Measurements from ENCODE around the gene CDH23. TPM values are rescaled to one million over a fixed set of nuclear protein-coding genes. Genes with fewer than 3 reads are reported as not detected.

Gene CDH23
- polyA plus RNA-seq, 1 donor (not counting 4 experiments of a cell fraction or from before 2014, with no cell fraction given): 0.01 TPM

GRCh38 chr10:71378336-71379117 is 18.2 kb upstream of the CDH23 start:
- H3K4me2 ChIP-seq (ENCODE audit: control insufficient read depth, extremely low read depth, insufficient read depth, low read depth, low read length): no peak overlapping the region
- H3K9me1 ChIP-seq (ENCODE audit: control insufficient read depth, extremely low read depth, insufficient read depth, low read length): no peaks in the 10 kb centered on the region
- no peak overlapping the region for H2AFZ ChIP-seq (ENCODE audit: control insufficient read depth, low read length)
- no peaks in the 10 kb centered on the region for H3K9me3 ChIP-seq (ENCODE audit: control insufficient read depth, low read depth, low read length)
- no peaks in the 10 kb centered on the region for H3K4me1 ChIP-seq (ENCODE audit: control insufficient read depth, extremely low read depth, insufficient read depth, low read length)
- dilution Hi-C loops (cut with MboI; ENCODE audit: extremely low pct_ligation_motif_present, low sequenced_read_pairs): no loop called here
- H3K4me3 ChIP-seq (ENCODE audit: control insufficient read depth in 2 of 3, extremely low read depth in 1 of 3, insufficient read depth in 2 of 3, low read depth in 1 of 3, low read length in 3 of 3): no peak overlapping the region
- no peaks in the 10 kb centered on the region for H3K36me3 ChIP-seq (ENCODE audit: control insufficient read depth in 2 of 2, extremely low read depth in 1 of 2, insufficient read depth in 2 of 2, low read length in 2 of 2)
- H3K27me3 ChIP-seq (ENCODE audit: control insufficient read depth, extremely low read depth, insufficient read depth, low read length): peaks cover 11% of the 10 kb centered on the region
- DNase-seq (ENCODE audit: low read depth, low spot score) (no peak), FAIRE-seq (no peak)
- H3K27ac ChIP-seq (ENCODE audit: control insufficient read depth, insufficient read depth, low read length): no peak overlapping the region
- TF ChIP-seq EZH2 (IDR thresholded peaks at IDR 0.05; ENCODE audit: low read length) (no peak), CTCF (optimal IDR thresholded peaks at IDR 0.05 in 1 of 3, IDR thresholded peaks at IDR 0.05 in 1 of 3, conservative IDR thresholded peaks at IDR 0.05 in 1 of 3; ENCODE audit: extremely low read depth in 1 of 3, insufficient read depth in 2 of 3, low read length in 3 of 3) (no peak)
- no peak overlapping the region for H3K9ac ChIP-seq (ENCODE audit: control insufficient read depth, extremely low read depth, insufficient read depth, low read length)
- no peaks in the 10 kb centered on the region for H4K20me1 ChIP-seq (ENCODE audit: control insufficient read depth, extremely low read depth, insufficient read depth, low read length)
- no peaks in the 10 kb centered on the region for H3K79me2 ChIP-seq (ENCODE audit: control insufficient read depth, insufficient read depth, low read length)

- H3K9me1 ChIP-seq (ENCODE audit: control insufficient read depth, extremely low read depth, insufficient read depth, low read length): no peaks in the 10 kb centered on the region
- no peaks in the 10 kb centered on the region for H3K36me3 ChIP-seq (ENCODE audit: control insufficient read depth in 2 of 2, extremely low read depth in 1 of 2, insufficient read depth in 2 of 2, low read length in 2 of 2)
- no peaks in the 10 kb centered on the region for H3K9me3 ChIP-seq (ENCODE audit: control insufficient read depth, low read depth, low read length)
- no peak overlapping the region for H3K4me3 ChIP-seq (ENCODE audit: control insufficient read depth in 2 of 3, extremely low read depth in 1 of 3, insufficient read depth in 2 of 3, low read depth in 1 of 3, low read length in 3 of 3)
- no peak for FAIRE-seq
- no peak overlapping the region for H3K4me2 ChIP-seq (ENCODE audit: control insufficient read depth, extremely low read depth, insufficient read depth, low read depth, low read length)
- TF ChIP-seq CTCF (optimal IDR thresholded peaks at IDR 0.05 in 1 of 3, IDR thresholded peaks at IDR 0.05 in 1 of 3, conservative IDR thresholded peaks at IDR 0.05 in 1 of 3; ENCODE audit: extremely low read depth in 1 of 3, insufficient read depth in 2 of 3, low read length in 3 of 3): no peak
- TF ChIP-seq EZH2 (IDR thresholded peaks at IDR 0.05; ENCODE audit: low read length): no peak
- H4K20me1 ChIP-seq (ENCODE audit: control insufficient read depth, extremely low read depth, insufficient read depth, low read length): no peaks in the 10 kb centered on the region
- no peak overlapping the region for H3K9ac ChIP-seq (ENCODE audit: control insufficient read depth, extremely low read depth, insufficient read depth, low read length)
- DNase-seq (ENCODE audit: low read depth, low spot score): no peak
- no peaks in the 10 kb centered on the region for H3K4me1 ChIP-seq (ENCODE audit: control insufficient read depth, extremely low read depth, insufficient read depth, low read length)
- dilution Hi-C loops (cut with MboI; ENCODE audit: extremely low pct_ligation_motif_present, low sequenced_read_pairs): no loop called here
- H2AFZ ChIP-seq (ENCODE audit: control insufficient read depth, low read length): no peak overlapping the region
- no peaks in the 10 kb centered on the region for H3K79me2 ChIP-seq (ENCODE audit: control insufficient read depth, insufficient read depth, low read length)
- no peak overlapping the region for H3K27ac ChIP-seq (ENCODE audit: control insufficient read depth, insufficient read depth, low read length)
- H3K27me3 ChIP-seq (ENCODE audit: control insufficient read depth, extremely low read depth, insufficient read depth, low read length): peaks cover 6% of the 10 kb centered on the region
These were observed 17.5 kb upstream of the CDH23 start for GRCh38 chr10:71379118-71379766.
